Duodenal mucosa (tissue), 2 donors: ENCODE measurements around the gene CLSTN1.

Experiments
- H3K27ac ChIP-seq: one replicate; pipeline ENCODE4 v1.7.0; 2013; ENCODE audit warnings: low read depth, low read length
- H3K27me3 ChIP-seq, 2 donors: one replicate each; pipeline ENCODE4 v1.7.0; 2013; ENCODE audit warnings: low read length in 2 of 2, control low read depth in 1 of 2; ENCODE audit not compliant: insufficient read depth in 2 of 2, control insufficient read depth in 1 of 2
- H3K36me3 ChIP-seq, 2 donors: one replicate each; pipeline ENCODE4 v1.7.0; 2013; ENCODE audit warnings: low read length in 2 of 2, control low read depth in 1 of 2; ENCODE audit not compliant: insufficient read depth in 2 of 2, control insufficient read depth in 1 of 2
- H3K4me1 ChIP-seq, 2 donors: one replicate each; pipeline ENCODE4 v1.7.0; 2013; ENCODE audit warnings: low read length in 2 of 2, control low read depth in 1 of 2; ENCODE audit not compliant: insufficient read depth in 2 of 2, control insufficient read depth in 1 of 2
- H3K4me3 ChIP-seq, 2 donors: one replicate each; pipeline ENCODE4 v1.7.0; 2013; ENCODE audit warnings: low read length in 2 of 2, low read depth in 1 of 2
- H3K9ac ChIP-seq, 2 donors: one replicate each; pipeline ENCODE4 v1.7.0; 2013; ENCODE audit warnings: low read length in 2 of 2, low read depth in 1 of 2
- H3K9me3 ChIP-seq, 2 donors: one replicate each; pipeline ENCODE4 v1.7.0; 2013; ENCODE audit warnings: low read length in 2 of 2, control low read depth in 1 of 2; ENCODE audit not compliant: control insufficient read depth in 1 of 2

The CLSTN1 gene

DNA sequence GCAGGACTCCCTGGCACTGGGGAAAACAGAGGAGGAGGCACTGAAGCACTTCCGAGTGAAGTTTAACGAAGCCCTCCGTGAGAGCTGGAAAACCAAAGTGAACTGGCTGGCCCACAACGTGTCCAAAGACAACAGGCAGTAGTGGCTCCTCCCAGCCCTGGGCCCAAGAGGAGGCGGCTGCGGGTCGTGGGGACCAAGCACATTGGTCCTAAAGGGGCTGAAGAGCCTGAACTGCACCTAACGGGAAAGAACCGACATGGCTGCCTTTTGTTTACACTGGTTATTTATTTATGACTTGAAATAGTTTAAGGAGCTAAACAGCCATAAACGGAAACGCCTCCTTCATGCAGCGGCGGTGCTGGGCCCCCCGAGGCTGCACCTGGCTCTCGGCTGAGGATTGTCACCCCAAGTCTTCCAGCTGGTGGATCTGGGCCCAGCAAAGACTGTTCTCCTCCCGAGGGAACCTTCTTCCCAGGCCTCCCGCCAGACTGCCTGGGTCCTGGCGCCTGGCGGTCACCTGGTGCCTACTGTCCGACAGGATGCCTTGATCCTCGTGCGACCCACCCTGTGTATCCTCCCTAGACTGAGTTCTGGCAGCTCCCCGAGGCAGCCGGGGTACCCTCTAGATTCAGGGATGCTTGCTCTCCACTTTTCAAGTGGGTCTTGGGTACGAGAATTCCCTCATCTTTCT, 96.7 kb downstream of the CLSTN1 start:
- H3K9me3 ChIP-seq: no peaks in the 10 kb centered on the region
- peaks cover 24 to 55% of the 10 kb centered on the region in 2 donors for H3K36me3 ChIP-seq
- no peak overlapping the region for H3K9ac ChIP-seq
- no peaks in the 10 kb centered on the region for H3K4me1 ChIP-seq
- H3K27me3 ChIP-seq: no peaks in the 10 kb centered on the region
- no peak overlapping the region for H3K4me3 ChIP-seq
- no peak overlapping the region for H3K27ac ChIP-seq

DNA sequence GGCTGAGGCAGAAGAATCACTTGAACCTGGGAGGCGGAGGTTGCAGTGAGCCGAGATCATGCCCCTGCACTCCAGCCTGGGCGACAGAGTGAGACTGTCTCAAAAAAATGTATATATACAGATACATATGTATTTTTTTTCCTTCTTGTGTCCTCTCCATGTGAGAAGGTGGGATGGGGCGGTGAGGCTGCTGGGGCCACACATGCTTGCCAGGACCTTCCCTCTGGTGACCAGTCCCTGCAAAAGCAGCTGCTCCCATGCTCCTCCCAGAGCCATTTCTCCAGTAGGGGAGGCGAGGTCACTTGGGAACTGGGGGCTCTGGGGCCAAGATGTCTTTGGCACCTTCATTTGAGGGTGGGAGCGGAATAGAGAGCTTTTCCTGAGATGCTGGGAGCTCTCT, 97.4 kb downstream of the CLSTN1 start:
- H3K27ac ChIP-seq: no peak overlapping the region

DNA sequence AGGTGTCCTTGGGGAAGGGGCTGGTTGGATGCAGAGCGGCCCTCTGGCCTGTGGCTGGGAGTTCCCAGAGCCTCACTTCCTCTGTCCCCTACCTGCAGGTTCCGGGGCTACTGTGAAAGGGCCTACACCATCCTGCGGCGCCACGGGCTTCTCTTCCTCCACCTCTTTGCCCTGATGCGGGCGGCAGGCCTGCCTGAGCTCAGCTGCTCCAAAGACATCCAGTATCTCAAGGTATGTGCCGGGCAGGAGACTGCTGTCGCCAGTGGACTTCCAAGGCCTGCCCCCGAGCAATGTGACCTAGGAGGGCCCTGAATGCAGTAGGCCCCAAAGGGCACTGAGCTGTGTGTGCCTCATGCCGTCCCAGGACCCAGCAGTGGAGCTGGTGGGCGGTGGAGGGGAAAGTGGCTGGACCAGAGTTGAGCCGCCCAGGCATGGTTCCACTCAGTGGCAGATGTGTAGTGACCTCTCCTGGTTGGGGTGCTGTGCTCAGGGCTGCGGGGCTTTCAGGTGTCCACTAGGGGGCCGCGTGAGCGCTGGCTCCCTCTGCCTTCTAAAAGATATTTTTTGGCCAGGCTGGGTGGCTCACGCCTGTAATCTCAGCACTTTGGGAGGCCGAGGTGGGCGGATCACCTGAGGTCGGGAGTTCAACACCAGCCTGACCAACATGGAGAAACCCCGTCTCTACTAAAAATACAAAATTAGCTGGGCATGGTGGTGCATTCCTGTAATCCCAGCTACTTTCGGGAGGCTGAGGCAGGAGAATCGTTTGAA, 98.9 kb downstream of the CLSTN1 start:
- no peak overlapping the region for H3K27ac ChIP-seq

More for the DNA sequence above, 97.4 kb downstream of the CLSTN1 start:
- Histone ChIP-seq H3K9me3 (no peaks in the 10 kb centered on the region), H3K36me3 (peaks cover 19 to 49% of the 10 kb centered on the region in 2 donors), H3K4me3 (no peak overlapping the region), H3K9ac (no peak overlapping the region), H3K4me1 (no peaks in the 10 kb centered on the region), H3K27me3 (no peaks in the 10 kb centered on the region)

DNA sequence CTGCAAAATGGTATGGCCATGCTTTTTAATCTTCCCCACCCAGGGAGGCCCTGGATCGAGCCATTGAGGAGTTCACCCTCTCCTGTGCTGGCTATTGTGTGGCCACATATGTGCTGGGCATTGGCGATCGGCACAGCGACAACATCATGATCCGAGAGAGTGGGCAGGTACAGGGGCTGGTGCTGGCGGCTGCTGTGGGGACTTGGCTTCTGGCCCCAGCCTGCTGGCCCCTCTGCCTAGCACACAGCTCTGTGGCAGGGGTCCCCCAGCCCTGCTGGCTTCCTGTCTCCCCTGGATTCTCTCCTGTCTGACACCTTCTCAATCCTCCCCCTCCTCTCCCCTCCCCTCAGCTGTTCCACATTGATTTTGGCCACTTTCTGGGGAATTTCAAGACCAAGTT, 99.8 kb downstream of the CLSTN1 start:
- Histone ChIP-seq H3K9ac (no peak overlapping the region), H3K4me1 (peaks cover 0 to under 1% of the 10 kb centered on the region in 2 donors), H3K9me3 (no peaks in the 10 kb centered on the region), H3K36me3 (peaks cover 6 to 32% of the 10 kb centered on the region in 2 donors), H3K27ac (no peak overlapping the region), H3K4me3 (no peak overlapping the region), H3K27me3 (no peaks in the 10 kb centered on the region)

More for the DNA sequence above, 98.9 kb downstream of the CLSTN1 start:
- no peaks in the 10 kb centered on the region for H3K27me3 ChIP-seq
- no peak overlapping the region for H3K4me3 ChIP-seq
- no peak overlapping the region for H3K9ac ChIP-seq
- peaks cover 6 to 36% of the 10 kb centered on the region in 2 donors for H3K36me3 ChIP-seq
- no peaks in the 10 kb centered on the region for H3K9me3 ChIP-seq
- H3K4me1 ChIP-seq: no peaks in the 10 kb centered on the region

DNA sequence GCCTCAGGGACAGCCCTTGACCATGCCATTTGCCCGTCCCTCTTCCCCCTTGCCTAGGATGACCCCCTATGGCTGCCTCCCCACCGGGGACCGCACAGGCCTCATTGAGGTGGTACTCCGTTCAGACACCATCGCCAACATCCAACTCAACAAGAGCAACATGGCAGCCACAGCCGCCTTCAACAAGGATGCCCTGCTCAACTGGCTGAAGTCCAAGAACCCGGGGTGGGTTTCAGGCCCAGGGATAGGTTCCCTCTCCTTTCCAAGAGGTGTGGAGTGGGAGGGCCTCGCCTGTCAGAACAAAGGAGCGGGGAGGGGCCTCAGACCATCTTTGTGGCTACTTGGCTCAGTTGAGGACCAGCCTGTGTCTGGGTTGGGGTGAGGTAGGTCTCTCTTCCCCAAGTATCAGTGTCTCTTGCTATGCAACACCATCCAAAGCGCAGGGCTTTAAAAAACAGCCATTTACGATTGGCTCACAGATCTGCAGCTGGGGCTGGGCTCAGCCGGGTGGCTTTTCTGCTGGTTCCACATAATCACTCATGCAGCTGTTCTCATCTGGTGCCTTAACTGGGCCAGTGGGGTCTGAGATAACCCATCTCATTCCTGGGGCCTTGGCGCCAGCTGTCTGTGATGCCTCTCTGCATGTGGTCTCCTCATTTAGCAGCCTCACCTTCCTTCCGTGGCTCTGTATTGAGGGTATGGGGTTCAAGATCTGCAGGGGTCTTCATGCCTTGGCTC, 100.5 kb downstream of the CLSTN1 start:
- no peak overlapping the region for H3K4me3 ChIP-seq
- no peak overlapping the region for H3K9ac ChIP-seq
- no peak overlapping the region for H3K27ac ChIP-seq
- H3K27me3 ChIP-seq: no peaks in the 10 kb centered on the region
- H3K4me1 ChIP-seq: peaks cover 0 to 7% of the 10 kb centered on the region in 2 donors
- peaks cover 5 to 25% of the 10 kb centered on the region in 2 donors for H3K36me3 ChIP-seq
- no peaks in the 10 kb centered on the region for H3K9me3 ChIP-seq

DNA sequence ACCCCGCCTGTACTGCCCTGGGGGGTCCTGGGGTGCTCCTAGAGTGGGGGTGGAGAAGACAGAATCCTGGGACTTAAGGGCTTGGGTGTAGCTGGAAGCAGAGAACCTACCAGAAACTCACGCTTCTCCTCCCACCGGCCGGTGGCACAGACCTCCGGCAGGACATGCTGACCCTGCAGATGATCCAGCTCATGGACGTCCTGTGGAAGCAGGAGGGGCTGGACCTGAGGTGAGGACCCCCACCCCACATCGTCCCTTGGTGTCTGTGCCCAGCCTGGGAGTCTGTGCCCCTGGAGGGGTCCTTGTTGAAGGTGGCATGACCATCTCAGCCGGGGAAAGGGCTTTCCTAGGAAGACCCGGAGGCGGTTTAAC, 101.4 kb downstream of the CLSTN1 start:
- Histone ChIP-seq H3K27me3 (no peaks in the 10 kb centered on the region), H3K27ac (no peak overlapping the region), H3K9ac (no peak overlapping the region), H3K36me3 (peaks cover 0 to 21% of the 10 kb centered on the region in 2 donors), H3K4me3 (no peak overlapping the region), H3K4me1 (peaks cover 4 to 13% of the 10 kb centered on the region in 2 donors), H3K9me3 (no peaks in the 10 kb centered on the region)

DNA sequence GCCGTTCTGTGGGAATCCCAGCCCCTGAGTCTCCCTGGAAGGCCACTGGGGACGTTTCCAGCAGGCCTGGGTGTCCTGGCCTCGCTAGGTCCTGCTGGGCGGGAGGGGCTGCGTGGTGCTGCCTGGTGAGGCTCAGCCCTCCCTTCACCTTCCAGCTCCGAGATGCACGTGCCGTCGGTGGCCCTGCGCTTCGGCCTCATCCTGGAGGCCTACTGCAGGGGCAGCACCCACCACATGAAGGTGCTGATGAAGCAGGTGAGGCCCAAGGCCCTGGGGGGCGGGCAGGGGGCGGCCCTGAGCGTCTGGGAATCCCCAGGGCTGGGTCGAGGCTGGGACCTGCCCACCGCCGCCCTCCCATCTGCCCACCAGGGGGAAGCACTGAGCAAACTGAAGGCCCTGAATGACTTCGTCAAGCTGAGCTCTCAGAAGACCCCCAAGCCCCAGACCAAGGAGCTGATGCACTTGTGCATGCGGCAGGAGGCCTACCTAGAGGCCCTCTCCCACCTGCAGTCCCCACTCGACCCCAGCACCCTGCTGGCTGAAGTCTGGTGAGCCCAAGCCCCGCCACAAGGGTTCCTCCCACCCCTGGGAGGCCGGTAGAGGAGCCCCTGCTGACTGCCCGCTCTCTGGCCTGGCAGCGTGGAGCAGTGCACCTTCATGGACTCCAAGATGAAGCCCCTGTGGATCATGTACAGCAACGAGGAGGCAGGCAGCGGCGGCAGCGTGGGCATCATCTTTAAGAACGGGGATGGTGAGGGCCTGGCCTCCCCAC, 102.0 kb downstream of the CLSTN1 start:
- no peak overlapping the region for H3K4me3 ChIP-seq
- H3K9me3 ChIP-seq: no peaks in the 10 kb centered on the region
- H3K9ac ChIP-seq: no peak overlapping the region
- no peak overlapping the region for H3K27ac ChIP-seq
- peaks cover 0 to 21% of the 10 kb centered on the region in 2 donors for H3K36me3 ChIP-seq
- H3K27me3 ChIP-seq: no peaks in the 10 kb centered on the region
- peaks cover 4 to 17% of the 10 kb centered on the region in 2 donors for H3K4me1 ChIP-seq

DNA sequence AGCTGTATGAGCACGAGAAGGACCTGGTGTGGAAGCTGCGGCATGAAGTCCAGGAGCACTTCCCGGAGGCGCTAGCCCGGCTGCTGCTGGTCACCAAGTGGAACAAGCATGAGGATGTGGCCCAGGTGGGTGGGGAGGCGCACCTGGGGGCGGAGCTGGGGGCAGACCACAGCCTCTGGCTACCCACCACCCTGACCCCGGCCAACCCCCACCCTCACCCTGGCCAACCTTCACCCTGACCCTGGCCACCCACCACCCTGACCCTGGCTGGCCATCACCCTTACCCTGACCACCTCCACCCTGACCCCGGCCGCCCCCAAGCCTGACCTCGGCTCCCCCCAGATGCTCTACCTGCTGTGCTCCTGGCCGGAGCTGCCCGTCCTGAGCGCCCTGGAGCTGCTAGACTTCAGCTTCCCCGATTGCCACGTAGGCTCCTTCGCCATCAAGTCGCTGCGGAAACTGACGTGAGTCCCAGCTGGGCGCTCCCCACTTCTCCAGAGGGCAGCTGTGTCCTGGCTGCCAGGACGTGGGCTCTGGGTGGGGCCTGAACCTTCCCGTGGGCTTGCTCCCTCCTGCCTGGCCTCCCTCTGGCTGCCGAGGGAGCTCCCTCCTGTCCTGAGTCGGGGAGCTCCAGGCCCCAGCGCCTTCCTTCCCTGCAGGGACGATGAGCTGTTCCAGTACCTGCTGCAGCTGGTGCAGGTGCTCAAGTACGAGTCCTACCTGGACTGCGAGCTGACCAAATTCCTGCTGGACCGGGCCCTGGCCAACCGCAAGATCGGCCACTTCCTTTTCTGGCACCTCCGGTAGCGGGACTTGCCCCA, 102.8 kb downstream of the CLSTN1 start:
- no peak overlapping the region for H3K4me3 ChIP-seq
- H3K4me1 ChIP-seq: peaks cover 4 to 17% of the 10 kb centered on the region in 2 donors
- no peaks in the 10 kb centered on the region for H3K27me3 ChIP-seq
- no peak overlapping the region for H3K27ac ChIP-seq
- H3K9ac ChIP-seq: no peak overlapping the region
- H3K36me3 ChIP-seq: peaks cover 0 to 17% of the 10 kb centered on the region in 2 donors
- H3K9me3 ChIP-seq: no peaks in the 10 kb centered on the region
